Endothelial cell of umbilical vein (primary cell): ENCODE measurements around the gene CELF1. TPM values are rescaled to one million over a fixed set of nuclear protein-coding genes. Genes with fewer than 3 reads are reported as not detected.

Source experiments
- BruUV-seq: library from RNA; stranded (reverse); fragments of 400-500 nt; replicated peaks from 2 replicates; lab custom pipeline; 2021; lab: Mats Ljungman, UMichigan
- CTCF ChIA-PET: fragments of 300-600, 350-600 bp; sonication (Branson Sonifier 250); formaldehyde crosslinking; loops from one replicate; lab custom pipeline; 2021; ENCODE audit warnings: antibody characterized with exemption, inconsistent platforms; lab: Charles Lee
- POLR2A ChIA-PET: fragments of 300-600, 350-600 bp; sonication (Branson Sonifier 250); formaldehyde crosslinking; loops from one replicate; lab custom pipeline; 2021; ENCODE audit warnings: antibody characterized with exemption, inconsistent platforms; lab: Charles Lee
- DNase-seq: peaks from one replicate; pipeline ENCODE4 v3.0.0-alpha.2; 2011; ENCODE audit warnings: low read depth, low spot score
- FAIRE-seq: peaks from 2 replicates; lab custom pipeline; 2011; peaks lifted over from hg19 to GRCh38; lab: Jason Lieb, UNC
- H2AFZ ChIP-seq: 2 replicates; pipeline ENCODE4 v1.6.0; 2012; ENCODE audit warnings: low read depth, low read length, control low read depth, inconsistent platforms
- H3K27ac ChIP-seq: 2 replicates; pipeline ENCODE4 v1.5.1; 2011; ENCODE audit warnings: low read depth, mild to moderate bottlenecking, control low read depth, low read length, moderate library complexity; ENCODE audit not compliant: insufficient read depth
- H3K27me3 ChIP-seq, 2 experiments: 2 replicates each; pipeline versions ENCODE4 v1.6.0 to v1.6.1; 2011; ENCODE audit warnings: low read length in 2 of 2, mixed read lengths in 1 of 2; ENCODE audit not compliant: control insufficient read depth in 2 of 2, insufficient read depth in 2 of 2
- H3K36me3 ChIP-seq, 2 experiments: 2 replicates in 1 of 2; 3 replicates in 1 of 2; pipeline ENCODE4 v1.5.1; 2011; ENCODE audit warnings: low read length in 2 of 2, mild to moderate bottlenecking in 1 of 2, moderate library complexity in 1 of 2; ENCODE audit not compliant: control insufficient read depth in 2 of 2, insufficient read depth in 2 of 2; ENCODE audit errors: extremely low read depth in 1 of 2
- H3K4me1 ChIP-seq: 3 replicates; pipeline ENCODE4 v1.5.1; 2011; ENCODE audit warnings: mild to moderate bottlenecking, low read length; ENCODE audit not compliant: control insufficient read depth, insufficient read depth; ENCODE audit errors: extremely low read depth
- H3K4me2 ChIP-seq: 2 replicates; pipeline ENCODE4 v1.6.1; 2011; ENCODE audit warnings: low read length, control low read depth, mixed read lengths; ENCODE audit not compliant: insufficient read depth
- H3K4me3 ChIP-seq, 3 experiments: fragments of 200-600 bp in 1 of 3; sonication (generic), shearing (Covaris generic) in 1 of 3; replicated peaks in 1 of 3; 2 replicates each; pipeline ENCODE4 v1.5.1; 2011 to 2016; ENCODE audit warnings: control low read depth in 3 of 3, low read length in 3 of 3, mild to moderate bottlenecking in 2 of 3, inconsistent platforms in 1 of 3, low read depth in 1 of 3, moderate library complexity in 1 of 3; ENCODE audit not compliant: insufficient read depth in 1 of 3
- H3K79me2 ChIP-seq: 2 replicates; pipeline ENCODE4 v1.6.0; 2012; ENCODE audit warnings: low read length, inconsistent platforms; ENCODE audit not compliant: control insufficient read depth, insufficient read depth
- H3K9ac ChIP-seq: replicated peaks from 2 replicates; pipeline ENCODE3; 2011; ENCODE audit warnings: low read length, control low read depth; ENCODE audit not compliant: insufficient read depth; ENCODE audit errors: extremely low read depth
- H3K9me1 ChIP-seq: replicated peaks from 3 replicates; pipeline ENCODE4 v1.6.0; 2011; ENCODE audit warnings: mild to moderate bottlenecking, low read length; ENCODE audit not compliant: control insufficient read depth, insufficient read depth; ENCODE audit errors: extremely low read depth
- H3K9me3 ChIP-seq: replicated peaks from 2 replicates; pipeline ENCODE4 v1.5.1; 2012; ENCODE audit warnings: low read length, inconsistent platforms; ENCODE audit not compliant: control insufficient read depth, insufficient read depth
- H4K20me1 ChIP-seq: replicated peaks from 2 replicates; pipeline ENCODE3; 2011; ENCODE audit warnings: mild to moderate bottlenecking, low read length; ENCODE audit not compliant: control insufficient read depth, insufficient read depth; ENCODE audit errors: extremely low read depth
- EZH2 ChIP-seq: IDR thresholded peaks from 2 replicates; pipeline ENCODE4 v1.6.1; 2012; ENCODE audit warnings: borderline replicate concordance, low read depth, mild to moderate bottlenecking, moderate library complexity, low read length, inconsistent platforms; ENCODE audit not compliant: severe bottlenecking
- FOS ChIP-seq: IDR thresholded peaks from 2 replicates; pipeline ENCODE4 v1.6.1; 2011; ENCODE audit warnings: mild to moderate bottlenecking, low read length, moderate library complexity, borderline replicate concordance; ENCODE audit not compliant: insufficient read depth
- GATA2 ChIP-seq: IDR thresholded peaks from 2 replicates; pipeline ENCODE4 v1.7.0; 2011; ENCODE audit warnings: low read depth, mild to moderate bottlenecking, moderate library complexity, mixed read lengths, low read length; ENCODE audit not compliant: insufficient read length, insufficient read depth
- JUN ChIP-seq: IDR thresholded peaks from 2 replicates; pipeline ENCODE4 v1.6.1; 2011; ENCODE audit warnings: borderline replicate concordance, low read depth; ENCODE audit not compliant: insufficient read length, insufficient read depth
- MYC ChIP-seq: IDR thresholded peaks from one replicate; pipeline ENCODE4 v1.6.1; 2011; ENCODE audit warnings: mild to moderate bottlenecking, low read depth, low read length
- POLR2A ChIP-seq: IDR thresholded peaks from 2 replicates; pipeline ENCODE4 v1.6.1; 2012; ENCODE audit warnings: low read depth, mild to moderate bottlenecking, control low read depth, low read length
- POLR2AphosphoS5 ChIP-seq: IDR thresholded peaks from 2 replicates; pipeline ENCODE4 v1.6.1; 2012; ENCODE audit warnings: low read depth, mild to moderate bottlenecking, control low read depth, low read length, moderate library complexity; ENCODE audit not compliant: insufficient read depth
- dilution Hi-C: fragments of 300-500 bp; cut with MboI; formaldehyde crosslinking; loops from one replicate; pipeline ENCODE4 v1.15.0; 2019; ENCODE audit warnings: low sequenced_read_pairs; ENCODE audit not compliant: extremely low pct_ligation_motif_present
- intact Hi-C: fragments of 100-400 bp; cut with micrococcal nuclease; formaldehyde crosslinking; loops from one replicate; pipeline ENCODE4 v1.10.0; 2022
- polyA plus RNA-seq, 4 experiments: library from polyadenylated mRNA; depleted of rRNA in 3 of 4; stranded (reverse) in 3 of 4; unstranded in 1 of 4; fragments of >200 nt; gene quantifications; 2 replicates each; pipeline versions ENCODE4 v1.2.1 to v1.2.3, GENCODE V29; 2011 to 2012; ENCODE audit warnings: missing spikeins in 1 of 4
- total RNA-seq: library from RNA; stranded (reverse); gene quantifications from 2 replicates; pipeline ENCODE4 v1.2.3, GENCODE V29; 2021
- TF ChIP-seq, protein P1 (sequence below): IDR thresholded peaks from 2 replicates; pipeline ENCODE4 v1.6.1; 2011; ENCODE audit not compliant: insufficient read depth, insufficient read length

CELF1 gene
- total and polyA plus RNA-seq, 2 donors (not counting 3 experiments of a cell fraction or from before 2014, with no cell fraction given) = 66.3 to 120 TPM

DNA sequence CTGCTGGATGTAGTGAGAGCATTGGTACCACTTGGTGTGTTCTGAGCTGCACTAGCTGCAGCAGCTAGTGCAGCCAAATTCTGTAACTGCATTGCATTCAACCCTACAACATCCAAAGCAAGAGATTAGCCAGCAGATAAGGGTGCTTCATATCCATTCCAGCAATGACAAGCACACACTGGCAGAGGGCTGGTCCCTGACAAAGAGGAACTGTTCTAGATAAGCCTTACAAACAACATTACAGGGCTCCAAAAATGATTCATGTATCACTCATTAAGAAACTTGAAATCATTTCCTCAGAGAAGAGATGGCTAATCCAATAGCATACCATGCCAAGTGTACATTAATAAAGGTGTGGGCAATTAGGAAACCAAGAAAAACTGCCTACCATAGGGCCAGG is 75.6 kb downstream of the CELF1 start:
- ChIA-PET POLR2A (no interaction called here), CTCF (no interaction called here)
- FAIRE-seq (peak; percentile 92), DNase-seq (peak; percentile 67)
- H3K27ac ChIP-seq = peak overlapping the region; percentile 9
- peak; percentile 100 for TF ChIP-seq GATA2
- peak; percentile 85 for TF ChIP-seq FOS
- TF ChIP-seq MYC = no peak
- TF ChIP-seq, protein P1, sequence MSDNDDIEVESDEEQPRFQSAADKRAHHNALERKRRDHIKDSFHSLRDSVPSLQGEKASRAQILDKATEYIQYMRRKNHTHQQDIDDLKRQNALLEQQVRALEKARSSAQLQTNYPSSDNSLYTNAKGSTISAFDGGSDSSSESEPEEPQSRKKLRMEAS = no peak
- TF ChIP-seq JUN = peak; percentile 35
- no peak for TF ChIP-seq POLR2A
- TF ChIP-seq EZH2 = no peak
- no TSS peak for BruUV-seq
- H4K20me1 ChIP-seq = no peaks in the 10 kb centered on the region
- H2AFZ ChIP-seq = no peak overlapping the region
- peaks cover 3% of the 10 kb centered on the region for H3K79me2 ChIP-seq
- no peaks in the 10 kb centered on the region for H3K27me3 ChIP-seq
- dilution Hi-C loops = no loop called here
- H3K4me1 ChIP-seq = peaks cover 23% of the 10 kb centered on the region
- no peaks in the 10 kb centered on the region for H3K9me3 ChIP-seq
- no peaks in the 10 kb centered on the region for H3K9me1 ChIP-seq
- no peak overlapping the region for H3K4me3 ChIP-seq
- H3K9ac ChIP-seq = no peak overlapping the region
- intact Hi-C loops = no loop called here
- peaks cover 27 to 33% of the 10 kb centered on the region in 2 experiments for H3K36me3 ChIP-seq
- H3K4me2 ChIP-seq = peak overlapping the region; percentile 50

DNA sequence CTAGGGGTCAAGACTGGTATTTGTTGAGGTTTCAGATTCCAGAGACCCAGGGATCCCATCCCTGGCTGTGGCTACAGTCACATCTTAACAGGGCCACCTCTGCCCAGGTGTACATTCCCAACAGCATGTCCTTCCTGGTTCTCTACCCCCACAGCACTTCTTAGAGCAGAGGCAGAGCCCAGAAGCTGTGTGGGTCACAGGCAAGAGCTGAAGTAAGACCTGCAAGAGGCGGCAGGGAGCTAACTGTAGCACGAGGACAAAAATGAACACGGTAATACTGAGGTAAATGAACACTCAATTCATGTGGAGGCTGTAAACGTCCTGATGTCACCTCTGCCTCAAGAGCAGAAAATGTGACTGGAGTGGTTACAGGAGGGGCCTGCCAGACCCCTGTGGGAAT is 82.3 kb downstream of the CELF1 start:
- Histone ChIP-seq H3K36me3 (peaks cover 30 to 40% of the 10 kb centered on the region in 2 experiments), H2AFZ (no peak overlapping the region), H3K27ac (no peak overlapping the region), H3K4me2 (no peak overlapping the region), H3K9ac (no peak overlapping the region), H3K9me1 (no peaks in the 10 kb centered on the region), H3K4me1 (peaks cover 31% of the 10 kb centered on the region), H3K4me3 (no peak overlapping the region), H3K9me3 (no peaks in the 10 kb centered on the region), H4K20me1 (no peaks in the 10 kb centered on the region), H3K27me3 (no peaks in the 10 kb centered on the region), H3K79me2 (peaks cover 14% of the 10 kb centered on the region)
- BruUV-seq = no TSS peak
- dilution Hi-C loops = no loop called here
- POLR2A ChIA-PET = no interaction called here
- FAIRE-seq (no peak), DNase-seq (no peak)
- intact Hi-C loops = no loop called here
- CTCF ChIA-PET = no interaction called here
- TF ChIP-seq GATA2 = no peak
- TF ChIP-seq POLR2AphosphoS5 = no peak
- TF ChIP-seq POLR2A = no peak
